Measurements from ENCODE around the gene MRGPRX3.
A peak's percentile ranks its signal among the peaks of the same experiment; 100 is the strongest.

Gene MRGPRX3

DNA sequence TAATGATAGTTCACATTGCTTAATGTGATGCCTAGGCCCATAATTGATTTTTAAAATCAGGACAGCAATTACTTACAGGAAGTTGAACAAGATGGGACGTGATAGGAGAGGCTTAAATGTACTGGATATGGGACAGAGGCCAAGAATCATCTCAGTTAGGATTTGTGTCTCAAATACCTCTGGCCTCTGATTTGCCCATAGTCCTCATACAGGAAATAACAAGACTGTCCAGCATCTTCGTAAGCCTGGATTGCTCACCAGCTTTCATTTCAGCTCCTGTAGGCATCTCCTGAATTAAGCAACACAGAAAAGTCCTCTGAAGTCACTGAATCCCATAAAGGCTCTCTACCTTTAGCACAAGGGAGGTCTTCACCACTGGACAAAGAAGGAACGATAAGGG lies at the start of gene MRGPRX3:
Gene MRGPRX3 (plus strand): TSS at position 231 of the 400 bp plus-strand sequence. CDS start 4,632 bp downstream, outside the sequence.
- Histone ChIP-seq H3K9ac (ENCODE audit: insufficient read length, low read depth) (no peak within 1 kb of the TSS), H3K27me3 (ENCODE audit: insufficient read depth, insufficient read length) (no peaks in the 10 kb centered on the region), H3K4me1 (ENCODE audit: insufficient read depth, insufficient read length) (no peaks in the 10 kb centered on the region), H3K9me3 (ENCODE audit: insufficient read depth, low read length) (peaks cover 7% of the 10 kb centered on the region; the same call in 1 of the 2 replicates), H3K4me3 (ENCODE audit: insufficient read length, low read depth) (no peak within 1 kb of the TSS), H3K36me3 (ENCODE audit: insufficient read depth, insufficient read length, low read length) (no peaks in the 10 kb centered on the region)
- no peak for DNase-seq (ENCODE audit: low read depth, low spot score)
- TF ChIP-seq SUZ12 (IDR thresholded peaks at IDR 0.05; ENCODE audit: extremely low read depth, insufficient read depth, insufficient read length) = no peak
- no peak for TF ChIP-seq ZNF274 (IDR thresholded peaks at IDR 0.05; ENCODE audit: low read depth, low read length)
- TF ChIP-seq YY1 (IDR thresholded peaks at IDR 0.05; ENCODE audit: insufficient read depth, insufficient read length) = no peak

DNA sequence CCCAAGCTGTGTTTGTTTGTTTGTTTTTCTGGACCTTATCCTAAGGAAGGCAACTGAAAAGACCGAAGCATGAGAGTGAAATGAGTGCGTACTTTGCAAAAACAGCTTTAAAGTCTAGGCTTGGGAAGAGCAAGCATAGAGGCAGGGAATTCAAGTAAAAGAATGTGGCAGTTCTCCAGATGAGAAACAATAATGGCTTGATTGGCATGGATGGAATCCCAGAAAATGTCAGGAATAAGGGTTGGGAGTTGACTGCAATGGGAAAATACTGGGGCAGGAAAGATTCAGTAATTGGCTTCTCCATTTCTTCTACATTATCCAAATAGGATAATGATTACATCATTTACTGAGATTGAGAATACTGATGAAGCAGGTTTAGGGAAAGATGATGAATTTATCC lies 44.0 kb upstream of the MRGPRX3 start:
- Histone ChIP-seq H3K4me3 (ENCODE audit: insufficient read length, low read depth) (no peak overlapping the region), H3K27me3 (ENCODE audit: insufficient read depth, insufficient read length) (no peaks in the 10 kb centered on the region), H3K9ac (ENCODE audit: insufficient read length, low read depth) (no peak overlapping the region), H3K9me3 (ENCODE audit: insufficient read depth, low read length) (no peaks in the 10 kb centered on the region), H3K36me3 (ENCODE audit: insufficient read depth, insufficient read length, low read length) (peaks cover 91% of the 10 kb centered on the region), H3K4me1 (ENCODE audit: insufficient read depth, insufficient read length) (no peaks in the 10 kb centered on the region)
- no peak for DNase-seq (ENCODE audit: low read depth, low spot score)
- no peak for TF ChIP-seq YY1 (IDR thresholded peaks at IDR 0.05; ENCODE audit: insufficient read depth, insufficient read length)
- TF ChIP-seq ZNF274 (IDR thresholded peaks at IDR 0.05; ENCODE audit: low read depth, low read length) = no peak
- no peak for TF ChIP-seq SUZ12 (IDR thresholded peaks at IDR 0.05; ENCODE audit: extremely low read depth, insufficient read depth, insufficient read length)

DNA sequence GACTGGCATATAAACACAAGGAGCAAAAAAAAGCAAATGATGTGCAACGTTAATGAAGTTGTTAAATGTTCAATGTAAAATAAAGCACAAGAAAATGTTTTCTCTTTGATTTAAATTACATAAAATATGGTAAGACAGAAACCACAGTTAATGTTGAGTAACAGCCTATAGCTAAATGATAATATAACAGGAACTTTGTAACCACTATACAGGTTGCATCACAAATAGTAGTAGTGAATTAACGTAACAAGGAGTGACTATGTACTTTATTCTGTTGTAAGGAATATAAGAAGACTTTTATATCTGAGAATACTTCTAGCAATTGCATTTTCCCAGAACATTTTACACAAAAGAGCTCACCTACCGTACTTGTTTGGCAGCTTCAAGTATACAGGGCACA lies 43.4 kb upstream of the MRGPRX3 start:
- no peak overlapping the region for H3K9ac ChIP-seq (ENCODE audit: insufficient read length, low read depth)
- no peaks in the 10 kb centered on the region for H3K27me3 ChIP-seq (ENCODE audit: insufficient read depth, insufficient read length)
- TF ChIP-seq SUZ12 (IDR thresholded peaks at IDR 0.05; ENCODE audit: extremely low read depth, insufficient read depth, insufficient read length) (no peak), ZNF274 (IDR thresholded peaks at IDR 0.05; ENCODE audit: low read depth, low read length) (no peak), YY1 (IDR thresholded peaks at IDR 0.05; ENCODE audit: insufficient read depth, insufficient read length) (no peak)
- H3K9me3 ChIP-seq (ENCODE audit: insufficient read depth, low read length) = no peaks in the 10 kb centered on the region
- no peak overlapping the region for H3K4me3 ChIP-seq (ENCODE audit: insufficient read length, low read depth)
- DNase-seq (ENCODE audit: low read depth, low spot score) = no peak
- peaks cover 91% of the 10 kb centered on the region for H3K36me3 ChIP-seq (ENCODE audit: insufficient read depth, insufficient read length, low read length)
- no peaks in the 10 kb centered on the region for H3K4me1 ChIP-seq (ENCODE audit: insufficient read depth, insufficient read length)

DNA sequence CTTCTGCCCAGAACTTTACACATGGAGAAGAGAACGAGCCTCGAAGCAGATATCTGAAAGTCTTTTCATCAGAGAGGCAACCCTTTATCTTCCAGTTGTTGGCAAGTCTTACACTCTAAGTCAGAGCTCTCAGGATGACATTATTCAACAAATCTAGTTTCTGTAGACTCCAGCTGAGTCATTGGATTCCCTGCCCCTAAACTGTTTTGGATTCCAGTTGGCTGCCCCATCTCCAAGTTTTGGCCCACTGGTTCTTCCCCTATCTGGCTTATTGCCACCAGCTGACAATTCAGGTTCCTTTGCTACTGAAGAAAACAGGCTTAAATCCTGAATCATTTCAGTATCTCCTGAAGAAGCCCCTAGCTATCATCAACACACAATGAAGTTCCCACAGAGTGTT lies 40.6 kb upstream of the MRGPRX3 start:
- Histone ChIP-seq H3K27me3 (ENCODE audit: insufficient read depth, insufficient read length) (no peaks in the 10 kb centered on the region), H3K9me3 (ENCODE audit: insufficient read depth, low read length) (no peaks in the 10 kb centered on the region), H3K4me3 (ENCODE audit: insufficient read length, low read depth) (no peak overlapping the region), H3K36me3 (ENCODE audit: insufficient read depth, insufficient read length, low read length) (peaks cover 89% of the 10 kb centered on the region), H3K4me1 (ENCODE audit: insufficient read depth, insufficient read length) (no peaks in the 10 kb centered on the region), H3K9ac (ENCODE audit: insufficient read length, low read depth) (no peak overlapping the region)
- no peak for TF ChIP-seq YY1 (IDR thresholded peaks at IDR 0.05; ENCODE audit: insufficient read depth, insufficient read length)
- TF ChIP-seq ZNF274 (IDR thresholded peaks at IDR 0.05; ENCODE audit: low read depth, low read length) = no peak
- no peak for TF ChIP-seq SUZ12 (IDR thresholded peaks at IDR 0.05; ENCODE audit: extremely low read depth, insufficient read depth, insufficient read length)
- DNase-seq (ENCODE audit: low read depth, low spot score) = no peak

DNA sequence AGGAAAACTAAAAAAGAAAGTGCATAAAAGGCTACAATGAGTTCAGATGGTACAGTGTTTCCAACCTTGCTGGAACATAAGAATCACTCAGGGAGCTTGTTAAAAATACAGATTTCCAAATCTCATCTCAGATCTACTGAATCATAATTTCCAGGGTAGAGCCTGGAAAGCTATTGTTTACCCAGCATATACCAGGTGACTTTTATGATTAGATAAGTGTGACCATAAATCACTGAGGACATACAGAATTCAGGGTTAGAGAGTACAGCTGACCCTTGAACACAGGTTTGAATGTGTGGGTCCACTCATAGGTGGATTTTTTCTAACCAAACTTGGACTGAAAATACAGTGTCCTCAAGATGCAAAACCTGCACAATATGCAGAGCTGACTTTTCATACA lies 38.4 kb upstream of the MRGPRX3 start:
- DNase-seq (ENCODE audit: low read depth, low spot score) = no peak
- no peak for TF ChIP-seq ZNF274 (IDR thresholded peaks at IDR 0.05; ENCODE audit: low read depth, low read length)
- no peak for TF ChIP-seq YY1 (IDR thresholded peaks at IDR 0.05; ENCODE audit: insufficient read depth, insufficient read length)
- TF ChIP-seq SUZ12 (IDR thresholded peaks at IDR 0.05; ENCODE audit: extremely low read depth, insufficient read depth, insufficient read length) = no peak
- peaks cover 70% of the 10 kb centered on the region for H3K36me3 ChIP-seq (ENCODE audit: insufficient read depth, insufficient read length, low read length)
- H3K9me3 ChIP-seq (ENCODE audit: insufficient read depth, low read length) = no peaks in the 10 kb centered on the region
- H3K27me3 ChIP-seq (ENCODE audit: insufficient read depth, insufficient read length) = no peaks in the 10 kb centered on the region
- no peak overlapping the region for H3K9ac ChIP-seq (ENCODE audit: insufficient read length, low read depth)
- no peak overlapping the region for H3K4me3 ChIP-seq (ENCODE audit: insufficient read length, low read depth)
- no peaks in the 10 kb centered on the region for H3K4me1 ChIP-seq (ENCODE audit: insufficient read depth, insufficient read length)

DNA sequence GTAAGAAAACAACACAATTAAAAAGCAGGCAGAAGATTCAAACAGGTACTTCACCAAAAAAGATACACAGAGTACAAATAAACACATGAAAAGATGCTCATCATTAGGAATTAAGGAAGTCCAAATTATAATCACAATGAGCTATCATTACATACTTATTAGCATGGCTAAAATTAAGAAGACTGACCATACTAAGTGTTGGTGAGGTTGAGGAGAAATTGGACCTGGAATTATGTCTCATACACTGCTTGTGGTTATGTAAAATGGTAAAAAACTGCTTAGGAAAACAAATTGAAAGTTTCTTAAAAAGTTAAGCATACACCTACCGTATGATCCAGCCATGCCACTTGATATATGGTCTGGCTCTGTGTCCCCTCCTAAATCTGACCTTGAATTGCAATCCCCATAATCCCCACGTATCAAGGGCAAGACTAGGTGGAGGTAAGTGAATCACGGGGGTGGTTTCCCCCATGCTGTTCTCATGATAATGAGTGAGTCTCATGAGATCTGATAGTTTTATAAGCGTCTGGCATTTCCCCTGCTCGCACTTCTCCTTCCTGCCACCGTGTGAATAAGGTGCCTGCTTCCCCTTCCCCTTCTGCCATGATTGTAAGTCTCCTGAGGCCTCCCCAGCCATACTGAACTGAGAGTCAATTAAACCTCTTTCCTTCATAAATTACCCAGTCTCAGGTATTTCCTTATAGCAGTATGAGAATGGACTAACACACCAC lies 31.3 kb upstream of the MRGPRX3 start:
- Histone ChIP-seq H3K9ac (ENCODE audit: insufficient read length, low read depth) (no peak overlapping the region), H3K4me1 (ENCODE audit: insufficient read depth, insufficient read length) (no peaks in the 10 kb centered on the region), H3K27me3 (ENCODE audit: insufficient read depth, insufficient read length) (no peaks in the 10 kb centered on the region), H3K36me3 (ENCODE audit: insufficient read depth, insufficient read length, low read length) (peaks cover 49% of the 10 kb centered on the region), H3K4me3 (ENCODE audit: insufficient read length, low read depth) (no peak overlapping the region), H3K9me3 (ENCODE audit: insufficient read depth, low read length) (no peaks in the 10 kb centered on the region)
- DNase-seq (ENCODE audit: low read depth, low spot score) = no peak
- TF ChIP-seq SUZ12 (IDR thresholded peaks at IDR 0.05; ENCODE audit: extremely low read depth, insufficient read depth, insufficient read length) (no peak), ZNF274 (IDR thresholded peaks at IDR 0.05; ENCODE audit: low read depth, low read length) (no peak)

DNA sequence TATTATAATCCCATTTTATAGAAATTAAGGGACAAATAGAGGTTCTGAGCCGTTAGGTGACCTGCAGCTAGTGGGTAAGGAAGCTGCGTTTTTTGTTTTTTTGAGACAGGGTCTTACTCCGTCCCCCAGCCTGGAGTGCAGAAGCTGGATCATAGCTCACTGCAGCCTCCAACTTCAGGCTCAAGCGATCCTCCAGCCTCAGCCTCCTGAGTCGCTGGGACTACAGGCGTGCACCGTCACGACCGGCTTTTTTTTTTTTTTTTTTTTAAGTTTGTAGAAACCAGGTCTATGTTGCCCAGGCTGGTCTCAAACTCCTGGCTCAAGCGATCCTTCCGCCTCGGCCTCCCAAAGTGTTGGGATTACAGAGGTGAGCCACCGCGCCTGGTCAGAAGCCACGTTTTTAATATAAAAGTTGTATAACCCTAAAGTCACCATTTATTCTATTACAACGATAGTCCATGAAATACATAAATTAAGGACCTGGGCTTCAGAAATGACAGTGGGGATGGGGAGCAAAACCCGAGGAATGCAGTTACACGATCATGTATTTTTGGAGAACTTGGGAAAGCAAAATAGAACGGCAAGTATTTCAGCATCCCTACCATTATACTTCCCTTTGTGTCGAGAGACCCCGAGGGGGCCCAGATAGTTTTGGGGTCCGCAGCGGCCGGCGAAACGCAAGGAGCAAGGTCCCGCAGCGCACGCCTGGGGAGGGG lies 27.1 kb upstream of the MRGPRX3 start:
- H3K4me1 ChIP-seq (ENCODE audit: insufficient read depth, insufficient read length) = no peaks in the 10 kb centered on the region
- H3K4me3 ChIP-seq (ENCODE audit: insufficient read length, low read depth) = peak overlapping the region; percentile 96
- H3K27me3 ChIP-seq (ENCODE audit: insufficient read depth, insufficient read length) = no peaks in the 10 kb centered on the region
- H3K9ac ChIP-seq (ENCODE audit: insufficient read length, low read depth) = peak overlapping the region; percentile 96
- peaks cover 32% of the 10 kb centered on the region for H3K36me3 ChIP-seq (ENCODE audit: insufficient read depth, insufficient read length, low read length)
- DNase-seq (ENCODE audit: low read depth, low spot score) = no peak
- TF ChIP-seq YY1 (IDR thresholded peaks at IDR 0.05; ENCODE audit: insufficient read depth, insufficient read length) (no peak), SUZ12 (IDR thresholded peaks at IDR 0.05; ENCODE audit: extremely low read depth, insufficient read depth, insufficient read length) (no peak), ZNF274 (IDR thresholded peaks at IDR 0.05; ENCODE audit: low read depth, low read length) (no peak)
- no peaks in the 10 kb centered on the region for H3K9me3 ChIP-seq (ENCODE audit: insufficient read depth, low read length)

Measured in NT2/D1 (cell line).